IMR-90 (cell line): ENCODE results near the gene SRRD. TPM values are rescaled to one million over a fixed set of nuclear protein-coding genes. Genes with fewer than 3 reads are reported as not detected.

Experiments
- ATAC-seq: fragments of 200-7000 bp; cut with Tn5 transposase; 2 replicates; pipeline ENCODE4 v1.9.1; 2020; ENCODE audit warnings: low read depth, mild to moderate bottlenecking, moderate library complexity
- BruUV-seq: library from RNA; stranded (reverse); fragments of 400-500 nt; replicated peaks from 2 replicates; lab custom pipeline; 2021; lab: Mats Ljungman, UMichigan
- CTCF ChIA-PET: fragments of 300-600 bp; formaldehyde crosslinking; extraction: SDS; loops from one replicate; lab custom pipeline; 2021; ENCODE audit warnings: antibody characterized with exemption; lab: Yijun Ruan, JAX
- POLR2A ChIA-PET: fragments of 300-600 bp; sonication (Branson Sonifier 250); formaldehyde crosslinking; loops from one replicate; lab custom pipeline; 2022; ENCODE audit warnings: antibody characterized with exemption; ENCODE audit not compliant: unreplicated experiment; lab: Charles Lee
- DNase-seq: peaks from one replicate; pipeline ENCODE4 v3.0.0; 2013
- H2AFZ ChIP-seq: replicated peaks from 2 replicates; pipeline ENCODE3; 2013; ENCODE audit warnings: low read length, mild to moderate bottlenecking; ENCODE audit not compliant: poor library complexity
- H2AK5ac ChIP-seq: 2 replicates; pipeline ENCODE4 v1.6.1; 2013; ENCODE audit warnings: low read depth, low read length, inconsistent platforms
- H2AK9ac ChIP-seq: replicated peaks from 2 replicates; pipeline ENCODE3; 2013; ENCODE audit warnings: mild to moderate bottlenecking, low read depth, low read length, moderate library complexity; ENCODE audit not compliant: poor library complexity
- H2BK120ac ChIP-seq: 2 replicates; pipeline ENCODE4 v1.6.1; 2013; ENCODE audit warnings: low read depth, low read length, inconsistent platforms
- H2BK15ac ChIP-seq: 3 replicates; pipeline ENCODE4 v1.6.1; 2013; ENCODE audit warnings: low read depth, low read length, inconsistent platforms
- H2BK20ac ChIP-seq: 2 replicates; pipeline ENCODE4 v1.6.1; 2013; ENCODE audit warnings: low read depth, mild to moderate bottlenecking, inconsistent platforms, low read length, moderate library complexity
- H2BK5ac ChIP-seq: 2 replicates; pipeline ENCODE4 v1.6.1; 2013; ENCODE audit warnings: mild to moderate bottlenecking, low read depth, low read length, inconsistent platforms; ENCODE audit not compliant: poor library complexity, severe bottlenecking
- H3K14ac ChIP-seq: replicated peaks from 2 replicates; pipeline ENCODE4 v1.6.1; 2013; ENCODE audit warnings: low read depth, low read length, inconsistent platforms
- H3K18ac ChIP-seq: 2 replicates; pipeline ENCODE4 v1.6.1; 2013; ENCODE audit warnings: low read depth, low read length, control low read depth
- H3K23ac ChIP-seq: 2 replicates; pipeline ENCODE4 v1.6.1; 2013; ENCODE audit warnings: low read depth, low read length, inconsistent platforms
- H3K27ac ChIP-seq: 2 replicates; pipeline ENCODE4 v1.5.1; 2013; ENCODE audit warnings: mild to moderate bottlenecking, control low read depth, low read length; ENCODE audit not compliant: insufficient read depth
- H3K27me3 ChIP-seq: 2 replicates; pipeline ENCODE4 v1.6.1; 2013; ENCODE audit warnings: low read length; ENCODE audit not compliant: control insufficient read depth, insufficient read depth
- H3K36me3 ChIP-seq: 2 replicates; pipeline ENCODE4 v1.6.1; 2013; ENCODE audit warnings: low read length, mixed read lengths; ENCODE audit not compliant: control insufficient read depth, insufficient read depth
- H3K4ac ChIP-seq: 2 replicates; pipeline ENCODE4 v1.6.1; 2013; ENCODE audit warnings: low read depth, low read length, inconsistent platforms
- H3K4me1 ChIP-seq: 2 replicates; pipeline ENCODE4 v1.6.1; 2013; ENCODE audit warnings: low read length, mixed read lengths; ENCODE audit not compliant: control insufficient read depth, insufficient read depth
- H3K4me2 ChIP-seq: 2 replicates; pipeline ENCODE4 v1.6.1; 2013; ENCODE audit warnings: low read depth, mild to moderate bottlenecking, control low read depth, low read length, moderate library complexity
- H3K4me3 ChIP-seq: 2 replicates; pipeline ENCODE4 v1.5.1; 2013; ENCODE audit warnings: low read depth, mild to moderate bottlenecking, control low read depth, low read length, moderate library complexity; ENCODE audit not compliant: insufficient read depth
- H3K56ac ChIP-seq: 2 replicates; pipeline ENCODE4 v1.6.1; 2013; ENCODE audit warnings: low read length, inconsistent platforms; ENCODE audit not compliant: insufficient read depth; ENCODE audit errors: extremely low read depth
- H3K79me1 ChIP-seq, 2 experiments: 2 replicates each; pipeline ENCODE4 v1.6.1; 2013; ENCODE audit warnings: low read length in 2 of 2, inconsistent platforms in 1 of 2, low read depth in 1 of 2
- H3K9ac ChIP-seq: 2 replicates; pipeline ENCODE4 v1.6.1; 2013; ENCODE audit warnings: low read depth, low read length, control low read depth
- H3K9me1 ChIP-seq: 2 replicates; pipeline ENCODE4 v1.6.1; 2013; ENCODE audit warnings: low read length, inconsistent platforms; ENCODE audit not compliant: insufficient read depth
- H3K9me3 ChIP-seq: 2 replicates; pipeline ENCODE4 v1.6.1; 2013; ENCODE audit warnings: low read length; ENCODE audit not compliant: control insufficient read depth, insufficient read depth
- H4K20me1 ChIP-seq: 2 replicates; pipeline ENCODE4 v1.6.1; 2013; ENCODE audit warnings: low read length, inconsistent platforms; ENCODE audit not compliant: insufficient read depth
- H4K5ac ChIP-seq: 2 replicates; pipeline ENCODE4 v1.6.1; 2013; ENCODE audit warnings: mild to moderate bottlenecking, low read depth, low read length, control low read depth
- H4K8ac ChIP-seq, 2 experiments: 2 replicates each; pipeline ENCODE4 v1.6.1; 2013; ENCODE audit warnings: low read depth in 2 of 2, low read length in 2 of 2, control low read depth in 1 of 2, inconsistent platforms in 1 of 2
- H4K91ac ChIP-seq: 2 replicates; pipeline ENCODE4 v1.6.1; 2013; ENCODE audit warnings: low read depth, low read length, inconsistent platforms; ENCODE audit not compliant: insufficient read depth
- ELK1 ChIP-seq: fragments of 150-350 bp; IDR thresholded peaks from 2 replicates; pipeline ENCODE4 v1.6.1; 2016; ENCODE audit warnings: low read depth, mild to moderate bottlenecking, low read length, moderate library complexity, borderline replicate concordance
- MAZ ChIP-seq: IDR thresholded peaks from 2 replicates; pipeline ENCODE4 v1.6.1; 2012; ENCODE audit warnings: low read depth, mild to moderate bottlenecking, low read length, improper control_type of control experiment, moderate library complexity, borderline replicate concordance
- MXI1 ChIP-seq: IDR thresholded peaks from 2 replicates; pipeline ENCODE4 v1.6.1; 2012; ENCODE audit warnings: low read depth, mild to moderate bottlenecking, low read length, moderate library complexity, borderline replicate concordance
- NFE2L2 ChIP-seq: fragments of 150-350 bp; IDR thresholded peaks from 2 replicates; pipeline ENCODE4 v1.6.1; 2016; ENCODE audit warnings: low read depth, mild to moderate bottlenecking, low read length
- USF2 ChIP-seq: fragments of 150-350 bp; IDR thresholded peaks from 2 replicates; pipeline ENCODE4 v1.6.1; 2017; ENCODE audit warnings: mild to moderate bottlenecking, antibody characterized with exemption, low read length, low read depth
- WGBS, 2 experiments: methylation state at CpG; one replicate each; pipeline versions ENCODE4 v1.1.5 to v1.1.7; 2013; ENCODE audit warnings: missing lambda C conversion rate in 2 of 2; ENCODE audit not compliant: insufficient read length in 1 of 2; ENCODE audit errors: extremely low coverage in 2 of 2; 5-methylcytosine and 5-hydroxymethylcytosine counted together
- dilution Hi-C: fragments of 300-500 bp; cut with HindIII; formaldehyde crosslinking; loops from one replicate; pipeline ENCODE4 v1.14.3; 2018; ENCODE audit warnings: low sequenced_read_pairs; ENCODE audit not compliant: unreplicated experiment
- in situ Hi-C: fragments of 300-500 bp; cut with MboI; formaldehyde crosslinking; loops from 3 replicates; pipeline ENCODE4 v1.14.3; 2019; ENCODE audit warnings: low sequenced_read_pairs, inconsistent platforms, mixed read lengths
- intact Hi-C: fragments of 100-400 bp; cut with micrococcal nuclease; formaldehyde crosslinking; loops from 2 replicates; pipeline ENCODE4 v1.10.0; 2022
- polyA plus RNA-seq, 3 experiments: library from polyadenylated mRNA; depleted of rRNA; stranded (reverse); fragments of >200 nt; gene quantifications; 2 replicates each; pipeline ENCODE4 v1.2.3, GENCODE V29; 2012; ENCODE audit warnings: low replicate concordance in 1 of 3
- total RNA-seq: library from RNA; depleted of rRNA; stranded (reverse); fragments of >200 nt; gene quantifications from 2 replicates; pipeline ENCODE4 v1.2.3, GENCODE V29; 2012

The SRRD gene
- total and polyA plus RNA-seq, 2 of the 4 experiments (the other 2 are of a cell fraction): 18.3 to 24.0 TPM

GRCh38 chr22:26457661-26458272, 25.9 kb upstream of the SRRD start:
- Histone ChIP-seq H3K9me3 (no peaks in the 10 kb centered on the region), H3K4me1 (no peaks in the 10 kb centered on the region), H3K4me3 (no peak overlapping the region), H3K9me1 (no peaks in the 10 kb centered on the region), H2AK9ac (no peak overlapping the region), H3K79me1 (peaks cover 3 to 15% of the 10 kb centered on the region in 2 experiments), H3K9ac (no peak overlapping the region), H2BK15ac (no peak overlapping the region), H3K56ac (no peak overlapping the region), H3K27me3 (no peaks in the 10 kb centered on the region), H2BK5ac (no peak overlapping the region), H4K91ac (no peak overlapping the region), H3K4ac (no peak overlapping the region), H4K20me1 (0 out of 2 replicates have a peak, but pooled peaks cover 6% of the 10 kb centered on the region), H3K4me2 (no peak overlapping the region), H4K5ac (no peak overlapping the region), H3K18ac (no peak overlapping the region), H3K36me3 (peaks cover 37% of the 10 kb centered on the region), H2BK20ac (no peak overlapping the region), H3K14ac (no peak overlapping the region), H3K23ac (no peak overlapping the region), H2BK120ac (no peak overlapping the region), H3K27ac (no peak overlapping the region), H2AFZ (no peak overlapping the region), H2AK5ac (no peak overlapping the region), H4K8ac (no peak overlapping the region)
- intact Hi-C loops: no loop called here
- DNase-seq (no peak), ATAC-seq (no peak)
- ChIA-PET CTCF (no interaction called here), POLR2A (no interaction called here)
- dilution Hi-C loops: no loop called here
- BruUV-seq: no TSS peak
- 97% methylated on average over 5 of the region's 26 CpGs; no CpG with 5 or more reads in 1 of the 2 experiments for WGBS, 2 experiments
- in situ Hi-C loops: no loop called here
- no peak for TF ChIP-seq USF2
- TF ChIP-seq ELK1: no peak
- TF ChIP-seq NFE2L2: no peak
- TF ChIP-seq MXI1: no peak
- no peak for TF ChIP-seq MAZ
